ENCODE results near the gene NDUFB10. TPM values are rescaled to one million over a fixed set of nuclear protein-coding genes. Genes with fewer than 3 reads are reported as not detected.

NDUFB10 gene
- total and polyA plus RNA-seq, 4 donors = 93.9 to 195 (median 133) TPM

GRCh38 chr16:1950047-1950446, 9.3 kb upstream of the NDUFB10 start (continued):
- no peak for TF ChIP-seq RXRA (IDR thresholded peaks at IDR 0.05)

DNA sequence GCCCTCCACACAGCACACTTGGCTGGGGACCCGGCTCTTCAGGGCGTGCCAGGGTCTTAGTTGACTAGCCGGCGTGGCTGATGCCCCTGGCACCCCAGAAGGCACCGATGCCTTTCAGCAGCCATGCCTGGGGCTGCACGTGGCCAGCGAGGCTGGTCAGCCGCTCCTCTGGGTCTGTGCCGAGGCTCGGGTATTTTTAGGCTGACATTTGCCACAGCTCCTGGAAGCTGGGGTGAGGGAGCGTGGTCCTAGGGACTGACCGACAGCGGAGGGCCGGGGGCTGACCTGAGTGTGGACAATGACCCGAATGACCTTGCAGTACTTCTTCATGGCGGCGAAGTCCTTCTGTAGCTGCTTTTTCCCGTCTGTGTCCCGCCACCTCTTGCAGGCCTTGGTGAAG, 8.8 kb upstream of the NDUFB10 start:
- H3K36me3 ChIP-seq (ENCODE audit: control insufficient read depth in 4 of 4, insufficient read depth in 3 of 4, low read depth in 1 of 4, low read length in 3 of 4) = no peaks in the 10 kb centered on the region
- no peaks in the 10 kb centered on the region for H3K4me1 ChIP-seq (ENCODE audit: control insufficient read depth in 4 of 4, insufficient read depth in 4 of 4, low read length in 3 of 4)
- H3K27ac ChIP-seq (ENCODE audit: low read depth in 1 of 2, low read length in 2 of 2) = no peak overlapping the region
- no peak overlapping the region for H3K9ac ChIP-seq (ENCODE audit: low read depth in 1 of 2, low read length in 2 of 2)
- 90% methylated on average over 19 of the region's 19 CpGs for WGBS
- H3K4me3 ChIP-seq (ENCODE audit: low read depth in 1 of 3, low read length in 3 of 3) = no peak overlapping the region
- no peak for DNase-seq (ENCODE audit: low spot score)
- TF ChIP-seq JUND (IDR thresholded peaks at IDR 0.05) (no peak), GABPA (IDR thresholded peaks at IDR 0.05 in 1 of 2, conservative IDR thresholded peaks at IDR 0.05 in 1 of 2) (no peak), HNF4G (IDR thresholded peaks at IDR 0.05) (no peak), ATF3 (IDR thresholded peaks at IDR 0.05) (no peak), EGR1 (IDR thresholded peaks at IDR 0.05; ENCODE audit: low read depth in 2 of 2) (no peak), HNF4A (conservative IDR thresholded peaks at IDR 0.05) (no peak), FOXA1 (IDR thresholded peaks at IDR 0.05) (no peak), YY1 (IDR thresholded peaks at IDR 0.05) (no peak), MAX (IDR thresholded peaks at IDR 0.05) (no peak), RAD21 (IDR thresholded peaks at IDR 0.05) (no peak), TAF1 (conservative IDR thresholded peaks at IDR 0.05) (no peak), SP1 (IDR thresholded peaks at IDR 0.05) (no peak), FOXA2 (IDR thresholded peaks at IDR 0.05) (no peak), NR2F2 (IDR thresholded peaks at IDR 0.05) (no peak)
- TF ChIP-seq, protein P1, sequence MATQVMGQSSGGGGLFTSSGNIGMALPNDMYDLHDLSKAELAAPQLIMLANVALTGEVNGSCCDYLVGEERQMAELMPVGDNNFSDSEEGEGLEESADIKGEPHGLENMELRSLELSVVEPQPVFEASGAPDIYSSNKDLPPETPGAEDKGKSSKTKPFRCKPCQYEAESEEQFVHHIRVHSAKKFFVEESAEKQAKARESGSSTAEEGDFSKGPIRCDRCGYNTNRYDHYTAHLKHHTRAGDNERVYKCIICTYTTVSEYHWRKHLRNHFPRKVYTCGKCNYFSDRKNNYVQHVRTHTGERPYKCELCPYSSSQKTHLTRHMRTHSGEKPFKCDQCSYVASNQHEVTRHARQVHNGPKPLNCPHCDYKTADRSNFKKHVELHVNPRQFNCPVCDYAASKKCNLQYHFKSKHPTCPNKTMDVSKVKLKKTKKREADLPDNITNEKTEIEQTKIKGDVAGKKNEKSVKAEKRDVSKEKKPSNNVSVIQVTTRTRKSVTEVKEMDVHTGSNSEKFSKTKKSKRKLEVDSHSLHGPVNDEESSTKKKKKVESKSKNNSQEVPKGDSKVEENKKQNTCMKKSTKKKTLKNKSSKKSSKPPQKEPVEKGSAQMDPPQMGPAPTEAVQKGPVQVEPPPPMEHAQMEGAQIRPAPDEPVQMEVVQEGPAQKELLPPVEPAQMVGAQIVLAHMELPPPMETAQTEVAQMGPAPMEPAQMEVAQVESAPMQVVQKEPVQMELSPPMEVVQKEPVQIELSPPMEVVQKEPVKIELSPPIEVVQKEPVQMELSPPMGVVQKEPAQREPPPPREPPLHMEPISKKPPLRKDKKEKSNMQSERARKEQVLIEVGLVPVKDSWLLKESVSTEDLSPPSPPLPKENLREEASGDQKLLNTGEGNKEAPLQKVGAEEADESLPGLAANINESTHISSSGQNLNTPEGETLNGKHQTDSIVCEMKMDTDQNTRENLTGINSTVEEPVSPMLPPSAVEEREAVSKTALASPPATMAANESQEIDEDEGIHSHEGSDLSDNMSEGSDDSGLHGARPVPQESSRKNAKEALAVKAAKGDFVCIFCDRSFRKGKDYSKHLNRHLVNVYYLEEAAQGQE (IDR thresholded peaks at IDR 0.05) = no peak
- TF ChIP-seq, protein P2, sequence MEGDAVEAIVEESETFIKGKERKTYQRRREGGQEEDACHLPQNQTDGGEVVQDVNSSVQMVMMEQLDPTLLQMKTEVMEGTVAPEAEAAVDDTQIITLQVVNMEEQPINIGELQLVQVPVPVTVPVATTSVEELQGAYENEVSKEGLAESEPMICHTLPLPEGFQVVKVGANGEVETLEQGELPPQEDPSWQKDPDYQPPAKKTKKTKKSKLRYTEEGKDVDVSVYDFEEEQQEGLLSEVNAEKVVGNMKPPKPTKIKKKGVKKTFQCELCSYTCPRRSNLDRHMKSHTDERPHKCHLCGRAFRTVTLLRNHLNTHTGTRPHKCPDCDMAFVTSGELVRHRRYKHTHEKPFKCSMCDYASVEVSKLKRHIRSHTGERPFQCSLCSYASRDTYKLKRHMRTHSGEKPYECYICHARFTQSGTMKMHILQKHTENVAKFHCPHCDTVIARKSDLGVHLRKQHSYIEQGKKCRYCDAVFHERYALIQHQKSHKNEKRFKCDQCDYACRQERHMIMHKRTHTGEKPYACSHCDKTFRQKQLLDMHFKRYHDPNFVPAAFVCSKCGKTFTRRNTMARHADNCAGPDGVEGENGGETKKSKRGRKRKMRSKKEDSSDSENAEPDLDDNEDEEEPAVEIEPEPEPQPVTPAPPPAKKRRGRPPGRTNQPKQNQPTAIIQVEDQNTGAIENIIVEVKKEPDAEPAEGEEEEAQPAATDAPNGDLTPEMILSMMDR (IDR thresholded peaks at IDR 0.05; ENCODE audit: low read depth, low read length, missing input control) = no peak
- TF ChIP-seq, protein P3, sequence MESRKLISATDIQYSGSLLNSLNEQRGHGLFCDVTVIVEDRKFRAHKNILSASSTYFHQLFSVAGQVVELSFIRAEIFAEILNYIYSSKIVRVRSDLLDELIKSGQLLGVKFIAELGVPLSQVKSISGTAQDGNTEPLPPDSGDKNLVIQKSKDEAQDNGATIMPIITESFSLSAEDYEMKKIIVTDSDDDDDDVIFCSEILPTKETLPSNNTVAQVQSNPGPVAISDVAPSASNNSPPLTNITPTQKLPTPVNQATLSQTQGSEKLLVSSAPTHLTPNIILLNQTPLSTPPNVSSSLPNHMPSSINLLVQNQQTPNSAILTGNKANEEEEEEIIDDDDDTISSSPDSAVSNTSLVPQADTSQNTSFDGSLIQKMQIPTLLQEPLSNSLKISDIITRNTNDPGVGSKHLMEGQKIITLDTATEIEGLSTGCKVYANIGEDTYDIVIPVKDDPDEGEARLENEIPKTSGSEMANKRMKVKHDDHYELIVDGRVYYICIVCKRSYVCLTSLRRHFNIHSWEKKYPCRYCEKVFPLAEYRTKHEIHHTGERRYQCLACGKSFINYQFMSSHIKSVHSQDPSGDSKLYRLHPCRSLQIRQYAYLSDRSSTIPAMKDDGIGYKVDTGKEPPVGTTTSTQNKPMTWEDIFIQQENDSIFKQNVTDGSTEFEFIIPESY (IDR thresholded peaks at IDR 0.05) = no peak
- H3K9me3 ChIP-seq (ENCODE audit: control insufficient read depth in 4 of 4, low read length in 3 of 4) = no peaks in the 10 kb centered on the region
- no peaks in the 10 kb centered on the region for H3K27me3 ChIP-seq (ENCODE audit: control insufficient read depth in 4 of 4, insufficient read depth in 4 of 4, low read length in 3 of 4)
